PFSK-1 (cell line): ENCODE data around the gene CCDC80.

Experiments
- POLR2AphosphoS5 ChIP-seq: IDR thresholded peaks from 2 replicates; pipeline ENCODE4 v1.6.1; 2012; ENCODE audit warnings: low read depth, mild to moderate bottlenecking, control low read depth, low read length, moderate library complexity
- REST ChIP-seq, 2 experiments: IDR thresholded peaks; 2 replicates each; pipeline versions ENCODE4 v1.6.1 to v1.8.0; 2011 to 2012; ENCODE audit warnings: low read depth in 2 of 2, low read length in 2 of 2, control low read depth in 1 of 2, inconsistent platforms in 1 of 2, mild to moderate bottlenecking in 1 of 2, moderate library complexity in 1 of 2; ENCODE audit not compliant: insufficient read depth in 1 of 2
- SIN3A ChIP-seq: IDR thresholded peaks from 2 replicates; pipeline ENCODE4 v1.6.1; 2012; ENCODE audit warnings: mild to moderate bottlenecking, low read length, moderate library complexity, borderline replicate concordance; ENCODE audit not compliant: insufficient read depth

- no peak for TF ChIP-seq POLR2AphosphoS5
- TF ChIP-seq SIN3A = no peak
- no peak for TF ChIP-seq REST (IDR thresholded peaks at IDR 0.05; ENCODE audit: insufficient read depth in 1 of 2, low read depth in 2 of 2, low read length in 2 of 2)
Measured at GRCh38 chr3:112560307-112560706, 80.6 kb downstream of the CCDC80 start.
